AG20443 (cell line): ENCODE measurements around the gene NKIRAS2.

Experiments used
- DNase-seq: peaks from one replicate; pipeline ENCODE4 v3.0.0; 2012; ENCODE audit warnings: low spot score, mixed read lengths

The NKIRAS2 gene

DNA sequence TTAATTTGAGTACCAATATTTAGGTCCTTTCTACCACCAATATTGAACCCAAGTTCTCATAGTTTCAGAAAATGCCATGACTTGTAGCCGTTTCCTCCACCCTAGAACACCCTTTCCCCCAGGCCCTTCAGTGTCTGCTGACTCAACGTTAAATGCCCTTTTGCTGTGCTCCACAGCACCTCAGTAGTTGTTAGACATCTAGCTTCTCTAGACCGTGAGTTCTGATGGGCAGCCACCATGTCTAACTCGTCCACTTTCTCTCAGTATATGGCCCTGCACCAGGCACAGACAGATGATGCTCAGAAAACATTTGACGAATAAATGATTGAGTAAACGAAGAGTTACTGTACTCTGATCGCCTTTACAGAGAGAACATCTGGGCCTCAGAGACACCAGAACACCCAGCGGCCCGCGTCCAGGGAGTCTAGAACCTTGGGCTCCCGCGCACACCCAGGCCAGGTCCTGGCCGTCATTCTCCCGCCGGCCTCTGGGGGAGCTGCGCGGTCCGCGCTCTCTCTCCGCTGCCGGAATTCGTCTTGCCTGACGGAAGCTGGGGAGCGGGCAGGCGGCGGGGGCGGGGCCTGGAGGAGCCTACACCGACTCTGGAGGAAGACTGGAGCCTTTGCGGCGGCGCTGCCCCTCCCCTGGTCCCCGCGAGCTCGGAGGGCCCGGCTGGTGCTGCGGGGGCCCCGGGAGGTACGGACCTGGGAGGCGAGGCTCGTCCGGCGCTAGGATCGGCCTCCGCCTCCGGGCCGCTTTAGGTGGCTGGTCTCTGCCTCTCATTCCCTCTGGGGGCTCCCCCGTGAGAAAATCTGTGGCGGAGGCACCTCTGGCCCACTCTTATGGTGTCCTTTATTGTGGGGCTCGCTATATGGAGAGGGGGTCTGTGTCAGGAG lies at the start of gene NKIRAS2:
NKIRAS2 (plus strand) TSS at position 582 of the 896 bp plus-strand sequence. CDS start 1,488 bp downstream, outside the sequence.
- peak; percentile 96 for DNase-seq

DNA sequence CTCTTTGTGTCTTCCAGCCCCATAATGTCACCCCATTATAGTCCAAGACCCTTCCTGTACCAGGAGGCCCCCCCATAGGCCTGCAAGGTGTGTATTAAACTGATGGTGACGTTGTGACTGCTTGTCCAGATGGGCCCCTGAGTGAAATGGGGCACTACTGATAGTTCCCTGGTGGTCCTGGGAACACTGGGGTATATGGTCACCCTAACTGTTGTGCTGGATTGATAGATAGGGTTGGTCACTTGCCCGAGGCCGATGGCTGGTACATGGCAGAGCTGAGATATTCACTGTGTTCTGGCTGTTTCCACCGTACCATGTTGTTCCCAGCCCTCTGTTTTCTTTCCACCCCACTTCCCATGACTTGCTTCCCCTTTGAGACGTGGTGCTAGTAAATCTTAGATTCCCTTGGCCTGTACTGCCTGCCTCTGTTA lies 49.0 kb upstream of the NKIRAS2 start:
- no peak for DNase-seq

- DNase-seq: no peak
Observed at GRCh38 chr17:41971721-41972523, 48.0 kb upstream of the NKIRAS2 start.

DNA sequence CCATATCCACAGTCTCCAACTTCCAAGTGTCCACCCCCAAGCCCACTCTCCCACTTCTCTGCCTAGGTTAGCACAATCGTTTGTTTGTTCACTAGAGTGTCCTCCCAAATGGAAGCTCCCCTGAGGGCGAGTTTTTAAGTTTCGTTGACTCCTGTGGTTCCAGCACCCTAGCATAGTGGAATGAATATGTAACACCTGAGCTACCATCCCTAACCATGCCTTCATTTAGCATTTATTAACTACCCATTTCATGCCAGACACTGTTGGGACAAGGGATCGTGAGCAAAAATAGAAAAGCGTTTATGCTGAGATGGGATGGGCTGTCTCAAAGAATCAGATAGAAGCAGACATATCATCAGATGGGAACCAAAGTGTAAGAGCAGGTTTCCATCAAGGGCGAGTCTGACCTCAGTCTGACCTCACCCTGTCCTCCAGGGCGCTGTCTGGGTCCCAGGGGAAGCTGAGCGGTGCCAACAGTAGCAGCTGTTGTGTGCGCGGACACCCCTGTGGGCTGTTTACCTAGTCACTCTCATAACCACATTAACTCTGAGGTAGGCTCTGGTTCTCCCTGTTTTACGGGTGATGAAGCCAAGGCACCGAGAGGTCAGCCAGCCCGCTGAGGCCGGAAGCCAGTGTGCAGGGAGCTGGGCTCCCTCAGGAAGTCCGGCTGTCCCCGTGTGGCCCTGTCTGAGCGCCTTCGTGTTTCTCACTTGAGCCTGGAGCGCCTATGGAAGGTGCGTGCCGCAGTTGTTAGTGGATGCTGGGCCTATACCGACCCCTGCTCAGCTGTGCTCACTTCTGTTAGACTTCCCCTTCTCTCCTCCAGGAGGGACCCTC lies 47.1 kb upstream of the NKIRAS2 start:
- DNase-seq: no peak

DNA sequence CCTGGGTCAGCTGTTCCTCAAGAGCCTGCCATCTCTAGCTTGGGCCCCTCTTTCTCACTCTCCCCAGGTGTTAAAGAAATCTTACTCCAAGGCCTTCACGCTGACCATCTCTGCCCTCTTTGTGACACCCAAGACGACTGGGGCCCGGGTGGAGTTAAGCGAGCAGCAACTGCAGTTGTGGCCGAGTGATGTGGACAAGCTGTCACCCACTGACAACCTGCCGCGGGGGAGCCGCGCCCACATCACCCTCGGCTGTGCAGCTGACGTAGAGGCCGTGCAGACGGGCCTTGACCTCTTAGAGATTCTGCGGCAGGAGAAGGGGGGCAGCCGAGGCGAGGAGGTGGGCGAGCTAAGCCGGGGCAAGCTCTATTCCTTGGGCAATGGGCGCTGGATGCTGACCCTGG lies 46.5 kb upstream of the NKIRAS2 start:
- no peak for DNase-seq

GRCh38 chr17:41974031-41974430 lies 45.9 kb upstream of the NKIRAS2 start:
- DNase-seq: no peak

DNA sequence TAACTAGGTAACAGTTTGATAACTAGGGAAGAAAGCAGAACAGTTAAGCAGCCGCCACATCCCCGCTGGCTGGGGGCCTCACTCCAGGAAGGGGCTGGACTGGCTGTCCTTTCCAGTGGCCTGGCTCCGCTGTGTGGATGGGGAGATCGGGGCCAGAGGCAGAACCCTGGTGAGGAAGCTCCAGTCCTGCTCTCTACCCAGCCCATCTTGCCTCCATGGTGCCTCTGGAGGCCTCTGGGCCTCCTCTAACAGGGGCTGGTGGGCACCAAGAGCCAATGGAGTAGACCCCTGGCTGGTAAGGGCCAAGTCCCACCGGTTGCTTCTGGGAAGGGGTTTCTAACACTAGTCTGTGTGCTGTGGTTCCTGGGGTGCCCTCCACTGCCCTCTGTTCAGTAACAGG lies 45.2 kb upstream of the NKIRAS2 start:
- no peak for DNase-seq

DNA sequence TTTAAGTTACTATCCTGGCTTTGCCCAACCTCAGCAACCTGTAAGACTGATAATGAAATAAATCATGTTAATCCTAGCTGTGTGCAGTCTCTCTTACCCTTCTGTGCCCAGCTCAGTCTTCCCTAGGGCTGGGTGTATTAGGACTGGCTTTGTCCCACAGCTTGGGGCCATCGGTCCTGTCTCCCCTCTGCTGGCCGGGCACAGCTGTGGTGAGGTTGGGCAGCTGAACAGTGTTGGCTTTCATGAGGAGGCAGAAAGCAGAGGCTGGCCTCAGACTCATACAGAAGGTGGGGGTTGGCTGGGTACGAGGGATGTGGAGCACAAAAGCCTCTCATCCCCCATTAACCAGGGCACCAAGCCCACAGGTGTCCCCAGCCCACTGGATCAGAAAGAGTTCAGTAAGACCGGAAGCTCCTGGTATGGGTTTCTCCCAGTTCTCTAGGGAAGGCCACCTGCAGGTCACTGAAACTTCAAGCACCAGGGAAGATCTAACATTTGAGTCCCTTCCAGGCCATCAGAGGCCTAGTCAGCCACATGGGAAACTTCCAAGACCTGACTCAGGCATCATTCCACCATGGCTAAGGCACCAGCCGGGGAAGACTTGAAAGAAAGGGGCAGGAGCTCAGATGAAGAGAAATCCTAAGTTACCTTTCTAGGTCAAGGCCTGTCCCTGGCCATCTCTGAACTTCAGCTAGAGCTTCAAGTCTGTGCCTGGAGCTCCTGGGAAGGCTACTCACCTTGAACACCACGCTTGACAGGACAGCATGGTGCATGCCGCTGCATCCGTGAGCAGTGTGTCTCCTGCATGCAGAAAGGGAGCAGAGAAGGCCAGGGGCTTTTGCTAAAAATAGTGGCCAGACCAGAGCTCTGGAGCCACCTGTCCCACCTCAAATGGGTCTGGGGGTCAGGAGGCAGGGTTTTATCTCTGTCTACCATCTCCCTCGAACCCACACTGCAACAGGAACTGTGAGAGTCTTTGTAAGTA lies 44.5 kb upstream of the NKIRAS2 start:
- DNase-seq: peak; percentile 78

DNA sequence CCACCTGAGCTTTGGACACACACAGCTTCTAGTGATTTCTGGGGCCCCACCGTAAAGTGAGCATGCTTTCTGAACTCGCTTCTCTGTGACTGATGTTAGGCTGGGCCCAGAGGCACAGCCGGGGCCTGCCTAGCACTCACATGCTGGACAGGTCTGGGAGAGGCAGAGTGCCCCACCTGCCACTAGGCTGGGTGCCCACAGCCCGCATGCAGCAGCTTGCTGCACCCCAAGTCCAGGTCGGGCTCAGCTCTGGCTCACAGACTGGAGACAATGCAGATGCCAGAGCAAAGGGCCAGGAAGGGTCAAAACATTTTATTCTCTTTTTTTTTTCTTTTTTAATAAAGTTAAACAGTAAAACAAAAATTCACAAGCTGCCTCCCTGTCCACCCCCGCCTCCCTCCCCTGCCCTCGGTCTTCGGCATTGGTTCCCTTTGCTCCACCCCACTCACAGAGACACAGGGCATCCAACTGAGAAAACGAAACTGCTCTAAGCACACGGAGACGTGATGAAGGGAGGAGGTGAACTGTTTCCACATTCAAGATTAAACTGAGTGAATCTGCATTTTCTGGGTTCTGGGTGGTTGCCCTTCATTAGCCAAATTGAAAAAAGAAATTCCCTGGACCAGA lies 43.6 kb upstream of the NKIRAS2 start:
- peak; percentile 75 for DNase-seq

DNA sequence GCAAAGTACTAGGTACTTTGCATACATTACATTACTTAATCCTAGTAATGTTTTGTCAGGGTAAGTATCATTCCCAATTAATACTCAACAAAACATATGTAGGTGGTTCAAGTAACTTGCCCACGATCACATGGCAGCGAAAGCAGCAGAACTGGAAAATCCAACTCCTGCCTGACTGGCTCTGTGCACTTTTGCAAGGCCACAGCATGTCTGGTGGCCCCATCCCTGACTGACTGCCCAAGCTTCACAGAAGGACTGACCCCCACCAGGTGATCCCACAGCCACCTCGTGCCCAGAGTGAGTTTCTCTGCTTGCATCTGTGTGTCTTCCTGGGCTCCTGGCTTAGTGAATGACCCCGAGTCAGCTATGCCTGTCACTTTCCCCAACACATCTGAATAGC lies 41.9 kb upstream of the NKIRAS2 start:
- no peak for DNase-seq

GRCh38 chr17:41982026-41982760 lies 37.7 kb upstream of the NKIRAS2 start:
- no peak for DNase-seq

DNA sequence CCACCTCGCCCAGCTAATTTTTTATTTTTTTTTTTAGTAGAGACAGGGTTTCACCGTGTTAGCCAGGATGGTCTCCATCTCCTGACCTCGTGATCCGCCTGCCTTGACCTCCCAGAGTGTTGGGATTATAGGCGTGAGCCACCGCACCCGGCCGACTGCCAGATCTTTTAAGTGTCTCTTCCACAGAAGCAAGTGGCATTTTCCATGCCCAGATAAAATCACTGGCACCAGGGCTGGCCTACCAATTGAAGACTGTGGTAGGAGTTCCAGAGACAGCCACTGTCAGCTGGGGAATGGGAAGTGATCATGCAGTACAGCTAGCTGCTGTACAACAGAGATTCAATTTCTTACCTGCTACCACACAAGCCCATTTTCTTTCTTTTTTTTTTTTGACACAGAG lies 35.4 kb upstream of the NKIRAS2 start:
- DNase-seq: no peak

GRCh38 chr17:41985919-41986318 lies 34.0 kb upstream of the NKIRAS2 start:
- DNase-seq: no peak

GRCh38 chr17:41986634-41987033 lies 33.3 kb upstream of the NKIRAS2 start:
- no peak for DNase-seq

GRCh38 chr17:41987642-41988041 lies 32.2 kb upstream of the NKIRAS2 start:
- DNase-seq: no peak

- DNase-seq: no peak
Observed at GRCh38 chr17:41988418-41988817, 31.5 kb upstream of the NKIRAS2 start.

GRCh38 chr17:41989702-41990419 lies 30.0 kb upstream of the NKIRAS2 start:
- no peak for DNase-seq

DNA sequence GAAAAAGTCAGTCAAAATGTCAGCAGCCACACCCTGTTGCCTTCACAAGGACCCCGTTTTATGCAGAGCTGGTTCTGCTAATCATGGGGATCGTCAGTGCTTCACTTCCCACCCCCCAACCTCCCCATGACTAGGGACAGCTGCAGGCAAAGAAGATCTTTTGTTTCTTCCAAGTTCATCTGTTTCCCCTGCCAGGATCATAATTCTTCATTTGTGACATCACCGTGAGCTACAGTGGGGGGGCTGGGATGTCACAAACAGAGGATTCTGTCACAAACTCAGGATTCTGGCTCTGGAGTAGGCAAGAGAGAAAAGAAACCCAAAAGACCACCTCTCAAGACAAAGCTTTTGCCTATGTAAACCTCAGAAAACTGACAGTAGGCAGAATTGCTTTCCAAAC lies 27.3 kb upstream of the NKIRAS2 start:
- no peak for DNase-seq

GRCh38 chr17:41996855-41997164 lies 23.1 kb upstream of the NKIRAS2 start:
- no peak for DNase-seq
